SK-N-SH (cell line): ENCODE data around the gene ACSF3. TPM values are rescaled to one million over a fixed set of nuclear protein-coding genes. Genes with fewer than 3 reads are reported as not detected.

Experiments used
- CTCF ChIA-PET: fragments of 300-600, 350-600 bp; formaldehyde crosslinking; extraction: SDS; loops from one replicate; lab custom pipeline; 2021; lab: Yijun Ruan, JAX
- POLR2A ChIA-PET: fragments of 350-600 bp; sonication (Branson Sonifier 250); formaldehyde crosslinking; extraction: SDS; loops from one replicate; lab custom pipeline; 2020; ENCODE audit warnings: antibody characterized with exemption, inconsistent platforms; lab: Yijun Ruan, JAX
- DNase-seq: peaks from one replicate; pipeline ENCODE4 v3.0.0; 2012
- H2AFZ ChIP-seq: fragments of 200-600 bp; sonication (generic); 2 replicates; pipeline ENCODE4 v1.8.1; 2016; ENCODE audit warnings: antibody characterized with exemption, mild to moderate bottlenecking, low read depth
- H3F3A ChIP-seq: fragments of 200-600 bp; sonication (generic); replicated peaks from 2 replicates; pipeline ENCODE3; 2016; ENCODE audit warnings: antibody characterized with exemption, mild to moderate bottlenecking; ENCODE audit not compliant: insufficient read depth
- H3K27ac ChIP-seq, 2 experiments: fragments of 200-500 bp in 1 of 2; fragments of 200-600 bp in 1 of 2; sonication (Bioruptor generic) in 1 of 2; sonication (generic), shearing (Covaris generic) in 1 of 2; 2 replicates each; pipeline versions ENCODE4 v1.5.1 to v1.6.1; 2014 to 2016; ENCODE audit warnings: low read depth in 2 of 2, inconsistent platforms in 1 of 2, low read length in 1 of 2, mild to moderate bottlenecking in 1 of 2, mixed read lengths in 1 of 2
- H3K27me3 ChIP-seq: fragments of 200-600 bp; sonication (generic), shearing (Covaris generic); 2 replicates; pipeline ENCODE4 v1.6.1; 2016; ENCODE audit warnings: mixed run types; ENCODE audit not compliant: insufficient read depth
- H3K36me3 ChIP-seq, 2 experiments: fragments of 200-500 bp in 1 of 2; fragments of 200-600 bp in 1 of 2; sonication (Bioruptor generic) in 1 of 2; sonication (generic) in 1 of 2; replicated peaks in 1 of 2; 2 replicates each; pipeline versions ENCODE3 to v1.5.1; 2014 to 2016; ENCODE audit warnings: low read length in 1 of 2, mild to moderate bottlenecking in 1 of 2; ENCODE audit not compliant: insufficient read depth in 2 of 2, control insufficient read depth in 1 of 2
- H3K4me1 ChIP-seq, 2 experiments: fragments of 200-500 bp in 1 of 2; fragments of 200-600 bp in 1 of 2; sonication (Bioruptor generic) in 1 of 2; sonication (generic), shearing (Covaris generic) in 1 of 2; 2 replicates each; pipeline versions ENCODE4 v1.5.1 to v1.6.1; 2014 to 2016; ENCODE audit warnings: low read depth in 1 of 2, low read length in 1 of 2, mixed run types in 1 of 2; ENCODE audit not compliant: insufficient read depth in 2 of 2, control insufficient read depth in 1 of 2
- H3K4me2 ChIP-seq: fragments of 200-600 bp; sonication (generic), shearing (Covaris generic); 2 replicates; pipeline ENCODE4 v1.6.1; 2017; ENCODE audit warnings: mixed run types
- H3K4me3 ChIP-seq, 2 experiments: fragments of 200-500 bp in 1 of 2; fragments of 200-600 bp in 1 of 2; sonication (Bioruptor generic) in 1 of 2; sonication (generic), shearing (Covaris generic) in 1 of 2; 2 replicates each; pipeline versions ENCODE4 v1.5.1 to v1.8.1; 2014 to 2016; ENCODE audit warnings: low read depth in 2 of 2, inconsistent platforms in 1 of 2, low read length in 1 of 2, mild to moderate bottlenecking in 1 of 2, mixed read lengths in 1 of 2, moderate library complexity in 1 of 2
- H3K79me2 ChIP-seq: fragments of 200-600 bp; sonication (generic); 2 replicates; pipeline ENCODE4 v1.8.1; 2017; ENCODE audit warnings: mild to moderate bottlenecking; ENCODE audit not compliant: insufficient read depth
- H3K9ac ChIP-seq: fragments of 200-600 bp; sonication (generic); 2 replicates; pipeline ENCODE4 v1.6.1; 2017; ENCODE audit warnings: mixed run types
- H3K9me2 ChIP-seq: fragments of 200-600 bp; sonication (generic); 2 replicates; pipeline ENCODE4 v1.6.1; 2017; ENCODE audit warnings: mixed run types
- H3K9me3 ChIP-seq: fragments of 200-600 bp; sonication (generic); 2 replicates; pipeline ENCODE4 v1.6.1; 2017; ENCODE audit warnings: mixed run types, mild to moderate bottlenecking, moderate library complexity
- H4K20me1 ChIP-seq: fragments of 200-600 bp; sonication (generic); 2 replicates; pipeline ENCODE4 v1.6.1; 2017; ENCODE audit warnings: mild to moderate bottlenecking, mixed run types; ENCODE audit not compliant: insufficient read depth
- CTCF ChIP-seq: fragments of 200-600 bp; sonication (generic); IDR thresholded peaks from 2 replicates; pipeline ENCODE4 v1.6.1; 2017; ENCODE audit warnings: antibody characterized with exemption, mild to moderate bottlenecking, moderate library complexity
- EP300 ChIP-seq, 2 experiments: IDR thresholded peaks; 2 replicates each; pipeline versions ENCODE4 v1.4.0 to v1.6.1; 2012; ENCODE audit warnings: borderline replicate concordance in 1 of 2, low read depth in 1 of 2, low read length in 1 of 2
- EZH2phosphoT487 ChIP-seq: fragments of 200-600 bp; sonication (generic); IDR thresholded peaks from 2 replicates; pipeline ENCODE4 v1.6.1; 2017; ENCODE audit warnings: low read depth, mixed run types, mild to moderate bottlenecking, antibody characterized with exemption, moderate library complexity, borderline replicate concordance
- FOSL2 ChIP-seq: IDR thresholded peaks from 2 replicates; pipeline ENCODE4 v1.4.0; 2012; ENCODE audit warnings: low read depth, mild to moderate bottlenecking, moderate library complexity, borderline replicate concordance
- GABPA ChIP-seq: IDR thresholded peaks from 2 replicates; pipeline ENCODE4 v1.4.0; 2012; ENCODE audit warnings: low read depth, mild to moderate bottlenecking
- IRF3 ChIP-seq: fragments of 150-350 bp; IDR thresholded peaks from 2 replicates; pipeline ENCODE4 v1.6.1; 2016; ENCODE audit warnings: mild to moderate bottlenecking, low read depth, low read length
- JUND ChIP-seq: IDR thresholded peaks from 2 replicates; pipeline ENCODE4 v1.4.0; 2012
- MEF2A ChIP-seq: IDR thresholded peaks from 2 replicates; pipeline ENCODE4 v1.4.0; 2012; ENCODE audit warnings: low read depth, borderline replicate concordance
- NRF1 ChIP-seq: IDR thresholded peaks from 2 replicates; pipeline ENCODE4 v1.6.1; 2012; ENCODE audit warnings: low read depth, mild to moderate bottlenecking, low read length
- PBX3 ChIP-seq: IDR thresholded peaks from 2 replicates; pipeline ENCODE4; 2012
- POLR2AphosphoS5 ChIP-seq: IDR thresholded peaks from 2 replicates; pipeline ENCODE4 v1.6.1; 2012; ENCODE audit warnings: low read depth, low read length
- RCOR1 ChIP-seq: fragments of 150-350 bp; IDR thresholded peaks from 2 replicates; pipeline ENCODE4 v1.6.1; 2017; ENCODE audit warnings: antibody characterized with exemption, low read length
- RXRA ChIP-seq: IDR thresholded peaks from 2 replicates; pipeline ENCODE4 v1.4.0; 2012; ENCODE audit warnings: low read depth, mild to moderate bottlenecking, borderline replicate concordance
- SIN3A ChIP-seq: IDR thresholded peaks from 2 replicates; pipeline ENCODE4 v1.6.1; 2012; ENCODE audit warnings: low read depth, mild to moderate bottlenecking, low read length, moderate library complexity, borderline replicate concordance
- SMC3 ChIP-seq: IDR thresholded peaks from 2 replicates; pipeline ENCODE4 v1.6.1; 2012; ENCODE audit warnings: low read depth, low read length, improper control_type of control experiment
- TCF12 ChIP-seq: IDR thresholded peaks from 2 replicates; pipeline ENCODE4 v1.4.0; 2012
- TEAD4 ChIP-seq: IDR thresholded peaks from 2 replicates; pipeline ENCODE4 v1.4.0; 2012; ENCODE audit warnings: mild to moderate bottlenecking, borderline replicate concordance; ENCODE audit not compliant: insufficient read depth
- USF1 ChIP-seq: IDR thresholded peaks from 2 replicates; pipeline ENCODE4 v1.4.0; 2012; ENCODE audit warnings: low read depth, borderline replicate concordance
- YY1 ChIP-seq: IDR thresholded peaks from 2 replicates; pipeline ENCODE4 v1.4.0; 2012; ENCODE audit warnings: low read depth, mild to moderate bottlenecking
- ZBTB33 ChIP-seq: IDR thresholded peaks from 2 replicates; pipeline ENCODE4 v1.4.0; 2012; ENCODE audit warnings: low read depth, borderline replicate concordance
- WGBS: methylation state at CpG from one replicate; pipeline ENCODE4 v1.1.6; 2017; ENCODE audit warnings: low lambda C conversion rate; 5-methylcytosine and 5-hydroxymethylcytosine counted together
- polyA plus RNA-seq, 3 experiments: library from polyadenylated mRNA; depleted of rRNA; stranded (reverse); fragments of >200 nt; gene quantifications; 2 replicates each; pipeline ENCODE4 v1.2.3, GENCODE V29; 2012

ACSF3 gene
- polyA plus RNA-seq, 1 of the 3 experiments (the other 2 are of a cell fraction) = 18.8 TPM

GRCh38 chr16:89065458-89065822 is 28.2 kb upstream of the ACSF3 start:
- Histone ChIP-seq H3K27ac (no peak overlapping the region), H3K4me3 (no peak overlapping the region), H2AFZ (no peak overlapping the region), H3K79me2 (no peaks in the 10 kb centered on the region), H3K4me2 (no peak overlapping the region), H3K9me3 (no peaks in the 10 kb centered on the region), H3K9ac (no peak overlapping the region), H4K20me1 (no peaks in the 10 kb centered on the region), H3K36me3 (no peaks in the 10 kb centered on the region), H3K27me3 (0 out of 2 replicates have a peak, but pooled peaks cover 6% of the 10 kb centered on the region), H3K9me2 (no peaks in the 10 kb centered on the region), H3K4me1 (peaks cover 0 to 7% of the 10 kb centered on the region in 2 experiments; a peak in 1 of 4 replicates), H3F3A (no peaks in the 10 kb centered on the region)
- DNase-seq = no peak
- TF ChIP-seq EZH2phosphoT487 (no peak), TCF12 (no peak), EP300 (IDR thresholded peaks at IDR 0.05; ENCODE audit: borderline replicate concordance in 1 of 2, low read depth in 1 of 2, low read length in 1 of 2) (no peak), RCOR1 (no peak), CTCF (no peak), SIN3A (no peak), POLR2AphosphoS5 (no peak), IRF3 (no peak), FOSL2 (no peak), YY1 (no peak), JUND (no peak), PBX3 (no peak), MEF2A (no peak), RXRA (no peak), TEAD4 (no peak), NRF1 (no peak), SMC3 (no peak), ZBTB33 (no peak), USF1 (no peak), GABPA (no peak)
- POLR2A ChIA-PET = no interaction called here
- CTCF ChIA-PET = interaction anchor here (0.7 to 1.9 kb wide), 2 partner anchors 11 to 1411 kb away, joined by 3 to 5 read pairs; no protein-coding TSS in a partner anchor
- 80% methylated on average over 9 of the region's 11 CpGs for WGBS
